Upper lobe of right lung (tissue), 1 donor: ENCODE results near the gene FRA10AC1. TPM values are rescaled to one million over a fixed set of nuclear protein-coding genes. Genes with fewer than 3 reads are reported as not detected.

Source experiments
- ATAC-seq: fragments of 200-7000 bp; cut with Tn5 transposase; one replicate; pipeline ENCODE4 v1.9.1; 2020; ENCODE audit warnings: mild to moderate bottlenecking, moderate library complexity
- DNase-seq: peaks from one replicate; pipeline ENCODE4 v3.0.0-alpha.2; 2020
- H3K27ac ChIP-seq: fragments of 200-600 bp; one replicate; pipeline ENCODE4 v1.8.0; 2022
- H3K27me3 ChIP-seq: fragments of 200-600 bp; one replicate; pipeline ENCODE4 v1.8.0; 2022; ENCODE audit warnings: mild to moderate bottlenecking
- H3K36me3 ChIP-seq: fragments of 200-600 bp; one replicate; pipeline ENCODE4 v1.8.0; 2022
- H3K4me1 ChIP-seq: fragments of 200-600 bp; one replicate; pipeline ENCODE4 v1.8.0; 2022
- H3K4me3 ChIP-seq: fragments of 200-600 bp; one replicate; pipeline ENCODE4 v1.8.0; 2022; ENCODE audit warnings: mild to moderate bottlenecking
- H3K9me3 ChIP-seq: fragments of 200-600 bp; one replicate; pipeline ENCODE4 v1.8.0; 2022
- CTCF ChIP-seq: fragments of 200-600 bp; IDR thresholded peaks from one replicate; pipeline ENCODE4 v1.8.0; 2022; ENCODE audit warnings: antibody characterized with exemption
- intact Hi-C: fragments of 100-400 bp; cut with DNase I; formaldehyde crosslinking; loops from one replicate; pipeline ENCODE4 v1.11.0; 2022
- total RNA-seq: library from RNA; stranded (reverse); fragmentation: NEBNext Ultra II Directional; extraction: Animal tissue kit (Norgen Biotek cat#: 25700); gene quantifications from one replicate; pipeline ENCODE4 v1.2.1, GENCODE V29; 2021
- donor health status: DM: no; HTN: yes; CAD: no; lungs with severe emphysema.

The FRA10AC1 gene
- total RNA-seq, 1 donor from 2014 or later: 12.0 TPM

GRCh38 chr10:93672022-93672678 is 30.2 kb downstream of the FRA10AC1 start:
- Histone ChIP-seq H3K27ac (no peak overlapping the region), H3K4me1 (no peaks in the 10 kb centered on the region), H3K9me3 (no peaks in the 10 kb centered on the region), H3K36me3 (peaks cover 81% of the 10 kb centered on the region), H3K27me3 (no peaks in the 10 kb centered on the region), H3K4me3 (no peak overlapping the region)
- no peak for TF ChIP-seq CTCF
- intact Hi-C loops: loop anchor here (10.0 kb wide), 1 partner anchor 117 kb away; no protein-coding TSS in a partner anchor
- ATAC-seq: no peak
- no peak for DNase-seq

GRCh38 chr10:93671042-93671441 is 31.4 kb downstream of the FRA10AC1 start:
- DNase-seq (no peak), ATAC-seq (no peak)
- intact Hi-C loops: loop anchor here (10.0 kb wide), 1 partner anchor 116 kb away; no protein-coding TSS in a partner anchor
- H3K9me3 ChIP-seq: no peaks in the 10 kb centered on the region
- no peaks in the 10 kb centered on the region for H3K27me3 ChIP-seq
- H3K4me3 ChIP-seq: no peak overlapping the region
- H3K27ac ChIP-seq: no peak overlapping the region
- H3K4me1 ChIP-seq: no peaks in the 10 kb centered on the region
- peaks cover 82% of the 10 kb centered on the region for H3K36me3 ChIP-seq
- TF ChIP-seq CTCF: no peak

GRCh38 chr10:93670372-93670771 is 32.0 kb downstream of the FRA10AC1 start:
- TF ChIP-seq CTCF: no peak
- Histone ChIP-seq H3K4me1 (no peaks in the 10 kb centered on the region), H3K27me3 (no peaks in the 10 kb centered on the region), H3K36me3 (peaks cover 84% of the 10 kb centered on the region), H3K27ac (no peak overlapping the region), H3K4me3 (no peak overlapping the region), H3K9me3 (no peaks in the 10 kb centered on the region)
- DNase-seq (no peak), ATAC-seq (no peak)
- intact Hi-C loops: loop anchor here (10.0 kb wide), 1 partner anchor 116 kb away; no protein-coding TSS in a partner anchor

- Histone ChIP-seq H3K27me3 (no peaks in the 10 kb centered on the region), H3K4me1 (no peaks in the 10 kb centered on the region), H3K9me3 (no peaks in the 10 kb centered on the region), H3K27ac (no peak overlapping the region), H3K4me3 (no peak overlapping the region), H3K36me3 (peaks cover 69% of the 10 kb centered on the region)
- no peak for TF ChIP-seq CTCF
- intact Hi-C loops: no loop called here
- DNase-seq: no peak
- ATAC-seq: no peak
These were observed 34.6 kb downstream of the FRA10AC1 start for GRCh38 chr10:93667795-93668194.

GRCh38 chr10:93666030-93666429 is 36.4 kb downstream of the FRA10AC1 start:
- ATAC-seq (no peak), DNase-seq (no peak)
- Histone ChIP-seq H3K36me3 (peaks cover 65% of the 10 kb centered on the region), H3K4me3 (no peak overlapping the region), H3K4me1 (no peaks in the 10 kb centered on the region), H3K9me3 (no peaks in the 10 kb centered on the region), H3K27me3 (no peaks in the 10 kb centered on the region), H3K27ac (no peak overlapping the region)
- TF ChIP-seq CTCF: no peak
- intact Hi-C loops: no loop called here

GRCh38 chr10:93657757-93658156 is 44.6 kb downstream of the FRA10AC1 start:
- Histone ChIP-seq H3K9me3 (no peaks in the 10 kb centered on the region), H3K27ac (no peak overlapping the region), H3K27me3 (no peaks in the 10 kb centered on the region), H3K4me3 (no peak overlapping the region), H3K36me3 (no peaks in the 10 kb centered on the region), H3K4me1 (no peaks in the 10 kb centered on the region)
- DNase-seq (no peak), ATAC-seq (no peak)
- no peak for TF ChIP-seq CTCF
- intact Hi-C loops: no loop called here
